Neural cell (in vitro differentiated cells): ENCODE data around the gene VASN. TPM values are rescaled to one million over a fixed set of nuclear protein-coding genes. Genes with fewer than 3 reads are reported as not detected.
A peak's percentile ranks its signal among the peaks of the same experiment; 100 is the strongest.

Experiments used
- H2AFZ ChIP-seq: fragments of 200-600, 300-800 bp; sonication (generic), shearing (Covaris generic); 2 replicates; pipeline ENCODE4 v1.6.0; 2014; ENCODE audit warnings: low read depth, mild to moderate bottlenecking, antibody characterized with exemption, low read length, moderate library complexity
- H3F3A ChIP-seq: fragments of 200-600 bp; shearing (Covaris generic); 2 replicates; pipeline ENCODE4 v1.6.1; 2016; ENCODE audit warnings: mild to moderate bottlenecking, moderate library complexity, mixed read lengths, antibody characterized with exemption, low read length; ENCODE audit not compliant: insufficient read depth, poor library complexity, severe bottlenecking
- H3K27ac ChIP-seq: fragments of 200-600, 300-800 bp; sonication (generic), shearing (Covaris generic); 2 replicates; pipeline ENCODE4 v1.5.1; 2014; ENCODE audit warnings: mild to moderate bottlenecking, low read length, moderate library complexity
- H3K27me3 ChIP-seq: fragments of 300-800, 200-600 bp; sonication (generic), shearing (Covaris generic); 2 replicates; pipeline ENCODE4 v1.6.0; 2014; ENCODE audit warnings: mild to moderate bottlenecking, low read depth, low read length, moderate library complexity; ENCODE audit not compliant: insufficient read depth
- H3K36me3 ChIP-seq: fragments of 300-800, 200-600 bp; sonication (generic), shearing (Covaris generic); 2 replicates; pipeline ENCODE4 v1.5.1; 2014; ENCODE audit warnings: mild to moderate bottlenecking, antibody characterized with exemption, low read length, moderate library complexity; ENCODE audit not compliant: insufficient read depth
- H3K4me2 ChIP-seq: fragments of 300-800, 200-600 bp; sonication (generic), shearing (Covaris generic); 2 replicates; pipeline ENCODE4 v1.6.0; 2014; ENCODE audit warnings: mild to moderate bottlenecking, low read length
- H3K4me3 ChIP-seq: fragments of 300-800, 200-600 bp; sonication (generic), shearing (Covaris generic); 2 replicates; pipeline ENCODE4 v1.5.1; 2014; ENCODE audit warnings: mild to moderate bottlenecking, low read length, moderate library complexity
- H3K79me2 ChIP-seq: fragments of 200-600 bp; shearing (Covaris generic); replicated peaks from 2 replicates; pipeline ENCODE4 v1.6.0; 2014; ENCODE audit warnings: mild to moderate bottlenecking, low read length, moderate library complexity; ENCODE audit not compliant: insufficient read depth
- H3K9ac ChIP-seq: fragments of 300-800, 200-600 bp; sonication (generic), shearing (Covaris generic); 2 replicates; pipeline ENCODE4 v1.6.1; 2016; ENCODE audit warnings: mild to moderate bottlenecking, low read length, mixed read lengths
- H3K9me2 ChIP-seq: fragments of 200-600 bp; shearing (Covaris generic); 2 replicates; pipeline ENCODE4 v1.6.1; 2016; ENCODE audit warnings: mild to moderate bottlenecking, low read length, mixed read lengths; ENCODE audit not compliant: insufficient read depth
- H3K9me3 ChIP-seq: fragments of 200-600, 300-800 bp; sonication (generic), shearing (Covaris generic); 2 replicates; pipeline ENCODE4 v1.6.1; 2016; ENCODE audit warnings: mild to moderate bottlenecking, mixed run types, low read length, moderate library complexity, mixed read lengths
- H4K20me1 ChIP-seq: fragments of 200-600 bp; shearing (Covaris generic); 2 replicates; pipeline ENCODE4 v1.6.1; 2016; ENCODE audit warnings: mild to moderate bottlenecking, mixed run types; ENCODE audit not compliant: insufficient read depth
- EP300 ChIP-seq: fragments of 450-650 bp; conservative IDR thresholded peaks from 2 replicates; pipeline ENCODE4 v1.6.1; 2014; ENCODE audit warnings: antibody characterized with exemption, mild to moderate bottlenecking, moderate library complexity; ENCODE audit not compliant: poor library complexity, severe bottlenecking
- EZH2 ChIP-seq: fragments of 200-600, 300-800 bp; shearing (Covaris generic), sonication (generic); IDR thresholded peaks from 2 replicates; pipeline ENCODE4 v1.6.1; 2014; ENCODE audit warnings: antibody characterized with exemption, low read length, borderline replicate concordance, mild to moderate bottlenecking; ENCODE audit not compliant: insufficient read depth, poor library complexity, severe bottlenecking
- MXI1 ChIP-seq: fragments of 450-650 bp; conservative IDR thresholded peaks from 2 replicates; pipeline ENCODE4 v1.6.1; 2014; ENCODE audit warnings: antibody characterized with exemption, mild to moderate bottlenecking; ENCODE audit not compliant: poor library complexity, severe bottlenecking
- POLR2AphosphoS5 ChIP-seq: IDR thresholded peaks from 2 replicates; pipeline ENCODE4 v1.6.1; 2012
- RAD21 ChIP-seq: fragments of 450-650 bp; conservative IDR thresholded peaks from 2 replicates; pipeline ENCODE4 v1.6.1; 2014; ENCODE audit warnings: antibody characterized with exemption, mild to moderate bottlenecking, moderate library complexity
- SMC3 ChIP-seq: fragments of 450-650 bp; conservative IDR thresholded peaks from 2 replicates; pipeline ENCODE4 v1.6.1; 2014; ENCODE audit warnings: antibody characterized with exemption, mild to moderate bottlenecking, moderate library complexity; ENCODE audit not compliant: poor library complexity
- TAF1 ChIP-seq: IDR thresholded peaks from 2 replicates; pipeline ENCODE4 v1.6.1; 2012; ENCODE audit warnings: low read depth
- polyA minus RNA-seq: library from RNA; depleted of rRNA, polyadenylated mRNA; stranded (reverse); fragments of >200 nt; gene quantifications from 2 replicates; pipeline ENCODE4 v1.2.3, GENCODE V29; 2014
- polyA plus RNA-seq: library from polyadenylated mRNA; depleted of rRNA; stranded (reverse); fragments of >200 nt; gene quantifications from 2 replicates; pipeline ENCODE4 v1.2.3, GENCODE V29; 2014
- TF ChIP-seq, protein P1 (sequence below): fragments of 450-650 bp; IDR thresholded peaks from 2 replicates; pipeline ENCODE4 v1.5.1; 2014; ENCODE audit warnings: antibody characterized with exemption, mild to moderate bottlenecking, moderate library complexity; ENCODE audit not compliant: poor library complexity, severe bottlenecking
- TF ChIP-seq, protein P2 (sequence below): IDR thresholded peaks from 2 replicates; pipeline ENCODE4 v1.6.1; 2012; ENCODE audit warnings: borderline replicate concordance

Gene VASN
- polyA plus RNA-seq (0.32 and 0.57 TPM in 2 replicates), polyA minus RNA-seq (0.46 and 0.49 TPM in 2 replicates)

DNA sequence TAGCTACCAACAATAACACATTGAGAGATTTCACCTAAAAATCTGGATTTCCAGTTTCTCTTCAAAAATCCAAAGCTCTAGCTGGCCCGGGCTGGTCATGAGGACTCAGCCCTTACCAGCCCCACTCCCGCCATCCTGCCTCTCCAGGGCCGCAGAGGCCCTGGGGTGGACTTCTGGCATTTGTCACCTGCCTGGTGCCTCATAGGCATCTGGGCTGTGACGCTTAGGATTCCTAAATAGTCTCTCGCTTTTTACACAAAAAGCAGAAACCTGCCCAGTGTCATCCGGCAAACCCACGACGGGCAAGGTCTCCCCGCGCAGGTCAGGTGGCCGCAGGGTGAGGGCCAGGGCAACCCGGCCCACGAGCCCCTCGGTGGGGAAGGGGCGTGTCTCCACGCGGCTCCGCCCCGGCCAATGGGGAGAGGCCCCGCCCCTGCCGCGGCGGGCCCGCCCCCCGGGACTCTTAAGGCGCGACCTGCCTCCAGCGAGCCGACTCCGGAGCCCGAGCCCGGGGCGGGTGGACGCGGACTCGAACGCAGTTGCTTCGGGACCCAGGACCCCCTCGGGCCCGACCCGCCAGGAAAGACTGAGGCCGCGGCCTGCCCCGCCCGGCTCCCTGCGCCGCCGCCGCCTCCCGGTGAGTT lies at the start of gene VASN:
VASN (plus strand) TSS at position 492 of the 644 bp plus-strand sequence. CDS start 9,030 bp downstream, outside the sequence.
- H3F3A ChIP-seq = no peaks in the 10 kb centered on the region
- no peak within 1 kb of the TSS for H2AFZ ChIP-seq
- no peaks in the 10 kb centered on the region for H3K36me3 ChIP-seq
- H3K9me3 ChIP-seq = no peaks in the 10 kb centered on the region
- H3K27ac ChIP-seq = no peak within 1 kb of the TSS
- TF ChIP-seq EP300 (no peak), SMC3 (no peak), RAD21 (no peak), EZH2 (no peak), MXI1 (no peak), TAF1 (no peak), POLR2AphosphoS5 (no peak)
- TF ChIP-seq, protein P1, sequence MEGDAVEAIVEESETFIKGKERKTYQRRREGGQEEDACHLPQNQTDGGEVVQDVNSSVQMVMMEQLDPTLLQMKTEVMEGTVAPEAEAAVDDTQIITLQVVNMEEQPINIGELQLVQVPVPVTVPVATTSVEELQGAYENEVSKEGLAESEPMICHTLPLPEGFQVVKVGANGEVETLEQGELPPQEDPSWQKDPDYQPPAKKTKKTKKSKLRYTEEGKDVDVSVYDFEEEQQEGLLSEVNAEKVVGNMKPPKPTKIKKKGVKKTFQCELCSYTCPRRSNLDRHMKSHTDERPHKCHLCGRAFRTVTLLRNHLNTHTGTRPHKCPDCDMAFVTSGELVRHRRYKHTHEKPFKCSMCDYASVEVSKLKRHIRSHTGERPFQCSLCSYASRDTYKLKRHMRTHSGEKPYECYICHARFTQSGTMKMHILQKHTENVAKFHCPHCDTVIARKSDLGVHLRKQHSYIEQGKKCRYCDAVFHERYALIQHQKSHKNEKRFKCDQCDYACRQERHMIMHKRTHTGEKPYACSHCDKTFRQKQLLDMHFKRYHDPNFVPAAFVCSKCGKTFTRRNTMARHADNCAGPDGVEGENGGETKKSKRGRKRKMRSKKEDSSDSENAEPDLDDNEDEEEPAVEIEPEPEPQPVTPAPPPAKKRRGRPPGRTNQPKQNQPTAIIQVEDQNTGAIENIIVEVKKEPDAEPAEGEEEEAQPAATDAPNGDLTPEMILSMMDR = no peak
- H3K79me2 ChIP-seq = no peaks in the 10 kb centered on the region
- no peak within 1 kb of the TSS for H3K4me2 ChIP-seq
- H4K20me1 ChIP-seq = no peaks in the 10 kb centered on the region
- peaks cover 11% of the 10 kb centered on the region for H3K27me3 ChIP-seq
- H3K9me2 ChIP-seq = no peaks in the 10 kb centered on the region
- H3K9ac ChIP-seq = no peak within 1 kb of the TSS
- H3K4me3 ChIP-seq = peak within 1 kb of the TSS; percentile 56

DNA sequence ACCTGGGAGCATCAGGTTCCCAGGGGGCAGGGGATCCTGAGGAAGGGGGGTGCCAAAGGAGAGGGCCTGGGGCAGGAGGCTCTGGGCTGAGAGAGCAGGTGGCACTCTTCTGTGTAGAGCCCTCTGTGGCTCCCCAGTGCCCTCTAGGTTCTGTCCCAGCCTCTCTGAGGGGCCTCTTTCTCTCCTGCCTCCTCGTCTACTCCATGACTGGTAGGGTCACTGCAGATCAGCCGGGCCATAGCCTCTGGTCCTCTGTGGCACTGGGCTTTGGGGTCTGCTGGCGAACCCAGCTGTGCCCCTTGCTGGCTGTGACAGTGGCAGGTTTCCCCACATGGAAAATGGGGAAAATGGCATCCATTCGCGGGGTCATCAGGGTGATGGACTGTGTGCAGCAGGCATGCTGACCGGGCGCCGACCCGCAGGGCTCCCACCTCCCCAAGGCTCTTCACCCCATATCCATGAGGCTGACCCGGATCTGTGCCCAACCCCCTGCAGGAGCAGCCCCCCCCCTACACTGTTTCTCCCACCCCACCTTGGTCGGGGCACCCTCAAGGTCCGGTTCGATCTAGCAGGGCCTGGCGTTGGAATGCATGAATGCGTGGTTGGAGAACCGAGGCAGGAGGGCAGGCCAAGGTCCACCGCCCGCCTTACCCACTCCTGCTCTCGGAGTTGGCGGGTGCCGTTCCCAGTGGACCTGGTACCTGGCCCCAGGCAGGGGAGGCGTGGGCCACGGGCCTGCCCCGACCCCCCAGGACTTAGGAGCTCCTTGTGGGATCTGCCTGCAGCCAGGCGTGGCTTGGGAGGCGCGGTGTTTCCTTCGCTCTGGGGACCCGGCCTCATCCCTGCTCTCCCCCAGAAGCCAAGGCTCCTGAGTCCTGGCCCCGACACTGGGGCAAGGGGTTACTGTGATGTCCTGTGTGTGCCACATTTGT lies 49.3 kb upstream of the VASN start:
- Histone ChIP-seq H3K27ac (no peak overlapping the region), H3K36me3 (no peaks in the 10 kb centered on the region), H2AFZ (no peak overlapping the region), H3K9me2 (no peaks in the 10 kb centered on the region), H3K79me2 (peaks cover 67% of the 10 kb centered on the region), H3K4me3 (no peak overlapping the region), H3F3A (no peaks in the 10 kb centered on the region), H3K9me3 (no peaks in the 10 kb centered on the region), H3K27me3 (no peaks in the 10 kb centered on the region), H3K4me2 (no peak overlapping the region), H3K9ac (no peak overlapping the region), H4K20me1 (no peaks in the 10 kb centered on the region)
- no peak for TF ChIP-seq MXI1
- TF ChIP-seq, protein P2, sequence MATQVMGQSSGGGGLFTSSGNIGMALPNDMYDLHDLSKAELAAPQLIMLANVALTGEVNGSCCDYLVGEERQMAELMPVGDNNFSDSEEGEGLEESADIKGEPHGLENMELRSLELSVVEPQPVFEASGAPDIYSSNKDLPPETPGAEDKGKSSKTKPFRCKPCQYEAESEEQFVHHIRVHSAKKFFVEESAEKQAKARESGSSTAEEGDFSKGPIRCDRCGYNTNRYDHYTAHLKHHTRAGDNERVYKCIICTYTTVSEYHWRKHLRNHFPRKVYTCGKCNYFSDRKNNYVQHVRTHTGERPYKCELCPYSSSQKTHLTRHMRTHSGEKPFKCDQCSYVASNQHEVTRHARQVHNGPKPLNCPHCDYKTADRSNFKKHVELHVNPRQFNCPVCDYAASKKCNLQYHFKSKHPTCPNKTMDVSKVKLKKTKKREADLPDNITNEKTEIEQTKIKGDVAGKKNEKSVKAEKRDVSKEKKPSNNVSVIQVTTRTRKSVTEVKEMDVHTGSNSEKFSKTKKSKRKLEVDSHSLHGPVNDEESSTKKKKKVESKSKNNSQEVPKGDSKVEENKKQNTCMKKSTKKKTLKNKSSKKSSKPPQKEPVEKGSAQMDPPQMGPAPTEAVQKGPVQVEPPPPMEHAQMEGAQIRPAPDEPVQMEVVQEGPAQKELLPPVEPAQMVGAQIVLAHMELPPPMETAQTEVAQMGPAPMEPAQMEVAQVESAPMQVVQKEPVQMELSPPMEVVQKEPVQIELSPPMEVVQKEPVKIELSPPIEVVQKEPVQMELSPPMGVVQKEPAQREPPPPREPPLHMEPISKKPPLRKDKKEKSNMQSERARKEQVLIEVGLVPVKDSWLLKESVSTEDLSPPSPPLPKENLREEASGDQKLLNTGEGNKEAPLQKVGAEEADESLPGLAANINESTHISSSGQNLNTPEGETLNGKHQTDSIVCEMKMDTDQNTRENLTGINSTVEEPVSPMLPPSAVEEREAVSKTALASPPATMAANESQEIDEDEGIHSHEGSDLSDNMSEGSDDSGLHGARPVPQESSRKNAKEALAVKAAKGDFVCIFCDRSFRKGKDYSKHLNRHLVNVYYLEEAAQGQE = no peak
- TF ChIP-seq EZH2 = no peak
- no peak for TF ChIP-seq RAD21
- TF ChIP-seq POLR2AphosphoS5 = no peak
- no peak for TF ChIP-seq TAF1
- TF ChIP-seq, protein P1 = no peak
- TF ChIP-seq SMC3 = no peak
- TF ChIP-seq EP300 = no peak
